Vagina (tissue), 2 donors: ENCODE results near the gene DENND4A.

ENCODE experiments used
- CTCF ChIP-seq, 3 experiments: fragments of 450-650 bp in 2 of 3; fragments of 200-600 bp in 1 of 3; sonication (generic) in 1 of 3; IDR thresholded peaks; one replicate each; pipeline ENCODE4 v1.5.1; 2017 to 2019; ENCODE audit warnings: antibody characterized with exemption in 3 of 3, mild to moderate bottlenecking in 2 of 3, moderate library complexity in 2 of 3
- POLR2A ChIP-seq, 2 donors: fragments of 450-650 bp; IDR thresholded peaks; one replicate each; pipeline ENCODE4 v1.6.1; 2017; ENCODE audit warnings: antibody characterized with exemption in 2 of 2, mild to moderate bottlenecking in 2 of 2, moderate library complexity in 2 of 2

- TF ChIP-seq CTCF (IDR thresholded peaks at IDR 0.05) (no peak), POLR2A (IDR thresholded peaks at IDR 0.05) (no peak)
These were observed 9.2 kb upstream of the DENND4A start for GRCh38 chr15:65801229-65801805.
